K562 (cell line): Measurements from ENCODE around the gene SMARCD2. TPM values are rescaled to one million over a fixed set of nuclear protein-coding genes. Genes with fewer than 3 reads are reported as not detected.

Experiments used
- ATAC-seq: fragments of 200-7000 bp; cut with Tn5 transposase; 3 replicates; pipeline ENCODE4 v1.9.1; 2020; ENCODE audit warnings: moderate library complexity
- BruUV-seq: library from RNA; stranded (reverse); fragments of 400-500 nt; replicated peaks from 2 replicates; lab custom pipeline; 2021; lab: Mats Ljungman, UMichigan
- CTCF ChIA-PET: fragments of 300-600 bp; formaldehyde crosslinking; extraction: SDS; loops from one replicate; lab custom pipeline; 2021; ENCODE audit warnings: low intra/inter-chr PET ratio; lab: Yijun Ruan, JAX
- POLR2A ChIA-PET: fragments of 300-600, 350-650 bp; sonication (Branson Sonifier 250); formaldehyde crosslinking; extraction: SDS; loops from one replicate; lab custom pipeline; 2021; ENCODE audit warnings: antibody characterized with exemption, inconsistent platforms; lab: Yijun Ruan, JAX
- DNase-seq, 4 experiments: peaks; one replicate each; pipeline versions ENCODE4 v3.0.0 to v3.0.0-alpha.2; 2011 to 2018; ENCODE audit warnings: low spot score in 3 of 4, mixed read lengths in 3 of 4; ENCODE audit errors: extremely low read depth in 1 of 4
- FAIRE-seq: peaks from 2 replicates; lab custom pipeline; 2011; peaks lifted over from hg19 to GRCh38; lab: Jason Lieb, UNC
- H2AFZ ChIP-seq: 2 replicates; pipeline ENCODE4 v1.6.0; 2011; ENCODE audit warnings: low read depth, low read length, control low read depth, inconsistent platforms
- H3K27ac ChIP-seq: fragments of 200-600 bp; 3 replicates; pipeline ENCODE4 v1.8.0; 2011; ENCODE audit warnings: low read depth, mild to moderate bottlenecking, control low read depth, inconsistent platforms, low read length, moderate library complexity, mixed read lengths; ENCODE audit errors: extremely low read depth
- H3K27me3 ChIP-seq, 2 experiments: fragments of 300-600 bp in 1 of 2; 2 replicates in 1 of 2; 3 replicates in 1 of 2; pipeline versions ENCODE4 v1.6.0 to v1.8.0; 2011; ENCODE audit warnings: inconsistent platforms in 2 of 2, low read length in 2 of 2, mild to moderate bottlenecking in 1 of 2, mixed read lengths in 1 of 2, moderate library complexity in 1 of 2; ENCODE audit not compliant: control insufficient read depth in 2 of 2, insufficient read depth in 2 of 2
- H3K36me3 ChIP-seq: fragments of 300-600 bp; 3 replicates; pipeline ENCODE4 v1.8.0; 2011; ENCODE audit warnings: mild to moderate bottlenecking, low read length, inconsistent platforms; ENCODE audit not compliant: control insufficient read depth, insufficient read depth
- H3K4me1 ChIP-seq, 2 experiments: fragments of 200-600 bp in 1 of 2; replicated peaks in 1 of 2; 2 replicates in 1 of 2; 3 replicates in 1 of 2; pipeline versions ENCODE4 v1.5.1 to v1.8.0; 2011; ENCODE audit warnings: inconsistent platforms in 2 of 2, low read length in 2 of 2, mild to moderate bottlenecking in 1 of 2, mixed read lengths in 1 of 2, moderate library complexity in 1 of 2; ENCODE audit not compliant: control insufficient read depth in 2 of 2, insufficient read depth in 2 of 2
- H3K4me2 ChIP-seq: 2 replicates; pipeline ENCODE4 v1.6.1; 2011; ENCODE audit warnings: low read length, control low read depth, inconsistent platforms, mixed read lengths; ENCODE audit not compliant: insufficient read depth
- H3K4me3 ChIP-seq: fragments of 200-600 bp; sonication (generic), shearing (Covaris generic); 2 replicates; pipeline ENCODE4 v1.5.1; 2016; ENCODE audit warnings: control low read depth, inconsistent platforms
- H3K79me2 ChIP-seq: fragments of 200-600 bp; 3 replicates; pipeline ENCODE4 v1.8.0; 2011; ENCODE audit warnings: low read length, inconsistent platforms; ENCODE audit not compliant: control insufficient read depth, insufficient read depth
- H3K9ac ChIP-seq, 2 experiments: 2 replicates each; pipeline versions ENCODE4 v1.6.0 to v1.6.1; 2011; ENCODE audit warnings: low read depth in 2 of 2, low read length in 2 of 2, control low read depth in 1 of 2, inconsistent platforms in 1 of 2, mild to moderate bottlenecking in 1 of 2, mixed read lengths in 1 of 2; ENCODE audit not compliant: insufficient read depth in 1 of 2
- H3K9me1 ChIP-seq: one replicate; pipeline ENCODE4 v1.6.0; 2011; ENCODE audit warnings: inconsistent platforms, mild to moderate bottlenecking, low read length, moderate library complexity; ENCODE audit not compliant: control insufficient read depth, insufficient read depth
- H3K9me3 ChIP-seq: replicated peaks from 2 replicates; pipeline ENCODE4 v1.5.1; 2011; ENCODE audit warnings: low read depth, low read length, inconsistent platforms; ENCODE audit not compliant: control insufficient read depth, insufficient read depth
- H4K20me1 ChIP-seq: replicated peaks from 2 replicates; pipeline ENCODE4 v1.6.1; 2011; ENCODE audit warnings: low read length, inconsistent platforms, mixed read lengths; ENCODE audit not compliant: control insufficient read depth, insufficient read depth
- NFIX ChIP-seq: fragments of 250-450 bp; sonication (Bioruptor Pico); IDR thresholded peaks from 2 replicates; pipeline ENCODE4 v1.4.0; 2020; ENCODE audit warnings: low read depth, mild to moderate bottlenecking, moderate library complexity
- POU5F1 ChIP-seq: fragments of 150-350 bp; IDR thresholded peaks from 2 replicates; pipeline ENCODE4 v1.6.1; 2014; ENCODE audit warnings: borderline replicate concordance, low read length, low read depth, mild to moderate bottlenecking; ENCODE audit not compliant: partially characterized antibody
- TBP ChIP-seq: optimal IDR thresholded peaks from 2 replicates; pipeline ENCODE3; 2011; ENCODE audit warnings: low read depth, low read length, improper control_type of control experiment
- WGBS: fragments of 100-300 bp; shearing (Covaris generic); methylation state at CpG from one replicate; pipeline ENCODE4 v1.1.6; 2016; ENCODE audit warnings: low coverage, mixed read lengths; ENCODE audit not compliant: insufficient coverage; ENCODE audit errors: missing lambda C conversion rate; 5-methylcytosine and 5-hydroxymethylcytosine counted together
- in situ Hi-C: fragments of 300-500 bp; cut with MboI; formaldehyde crosslinking; loops from 4 replicates; pipeline ENCODE4 v1.15.0; 2018; ENCODE audit warnings: inconsistent platforms, mixed read lengths
- intact Hi-C: fragments of 100-400 bp; cut with micrococcal nuclease; formaldehyde crosslinking; loops from 2 replicates; pipeline ENCODE4 v1.14.2; 2022
- polyA plus RNA-seq, 8 experiments: library from polyadenylated mRNA; depleted of rRNA in 4 of 8; stranded (reverse) in 5 of 8; unstranded in 3 of 8; fragments of >200 nt; fragmentation: Nextera tagmentation in 2 of 8; fragmentation: Illumina TruSeq in 1 of 8; extraction: Ambion mirVana in 2 of 8; extraction: Trizol in 1 of 8; gene quantifications; 2 replicates each; pipeline versions ENCODE4 v1.2.1 to v1.2.3, GENCODE V29; 2011 to 2014; ENCODE audit warnings: inconsistent platforms in 1 of 8, missing spikeins in 1 of 8
- total RNA-seq, 7 experiments: library from RNA; depleted of rRNA in 6 of 7; stranded (reverse); fragments of >200 nt in 6 of 7; fragmentation: Illumina TruSeq in 2 of 7; extraction: Trizol in 2 of 7; gene quantifications; 2 replicates each; pipeline versions ENCODE4 v1.2.1 to v1.2.3, GENCODE V29; 2011 to 2021; ENCODE audit warnings: low replicate concordance in 1 of 7
- TF ChIP-seq, protein P1 (sequence below): fragments of 250-450 bp; sonication (Bioruptor Pico); IDR thresholded peaks from 2 replicates; pipeline ENCODE4 v1.8.0; 2022; ENCODE audit warnings: moderate library complexity, mild to moderate bottlenecking, inconsistent platforms
- TF ChIP-seq, protein P2 (sequence below), 2 experiments: fragments of 450-650 bp; conservative IDR thresholded peaks; 2 replicates each; pipeline ENCODE4 v1.6.1; 2017; ENCODE audit warnings: mild to moderate bottlenecking in 2 of 2, moderate library complexity in 2 of 2
- TF ChIP-seq, protein P3 (sequence below): sonication (generic); formaldehyde crosslinking; IDR thresholded peaks from 2 replicates; pipeline ENCODE4 v1.9.0; 2022; ENCODE audit warnings: mild to moderate bottlenecking, missing genetic modification reagents

Gene SMARCD2
- total and polyA plus RNA-seq, 9 of the 15 experiments (the other 6 are each of a cell fraction or from before 2014, with no cell fraction given) = 1.7 to 114 (median 90.3) TPM

DNA sequence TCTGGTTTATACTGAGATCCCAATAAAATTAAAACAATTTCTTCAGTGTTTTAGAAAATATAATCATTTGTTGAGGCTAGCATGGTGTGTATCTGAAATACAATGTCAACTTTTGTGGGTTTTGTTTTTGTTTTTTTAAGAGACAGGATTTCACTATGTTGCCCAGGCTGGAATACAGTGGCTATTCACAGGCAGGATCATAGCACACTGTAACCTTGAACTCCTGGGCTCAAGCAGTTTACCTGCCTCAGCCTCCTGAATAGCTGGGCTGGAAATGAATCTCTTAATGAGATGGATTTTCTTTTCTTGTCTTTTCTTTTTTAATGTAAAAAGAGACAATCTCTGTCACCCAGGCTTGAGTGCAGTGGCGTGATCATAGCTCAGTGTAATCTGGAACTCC is 56.4 kb downstream of the SMARCD2 start (continued):
- TF ChIP-seq, protein P1, sequence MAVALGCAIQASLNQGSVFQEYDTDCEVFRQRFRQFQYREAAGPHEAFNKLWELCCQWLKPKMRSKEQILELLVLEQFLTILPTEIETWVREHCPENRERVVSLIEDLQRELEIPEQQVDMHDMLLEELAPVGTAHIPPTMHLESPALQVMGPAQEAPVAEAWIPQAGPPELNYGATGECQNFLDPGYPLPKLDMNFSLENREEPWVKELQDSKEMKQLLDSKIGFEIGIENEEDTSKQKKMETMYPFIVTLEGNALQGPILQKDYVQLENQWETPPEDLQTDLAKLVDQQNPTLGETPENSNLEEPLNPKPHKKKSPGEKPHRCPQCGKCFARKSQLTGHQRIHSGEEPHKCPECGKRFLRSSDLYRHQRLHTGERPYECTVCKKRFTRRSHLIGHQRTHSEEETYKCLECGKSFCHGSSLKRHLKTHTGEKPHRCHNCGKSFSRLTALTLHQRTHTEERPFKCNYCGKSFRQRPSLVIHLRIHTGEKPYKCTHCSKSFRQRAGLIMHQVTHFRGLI (CRISPR knock-in tag) = no peak
- no peak for TF ChIP-seq POU5F1
- TF ChIP-seq, all 486 proteins: peak for 0

DNA sequence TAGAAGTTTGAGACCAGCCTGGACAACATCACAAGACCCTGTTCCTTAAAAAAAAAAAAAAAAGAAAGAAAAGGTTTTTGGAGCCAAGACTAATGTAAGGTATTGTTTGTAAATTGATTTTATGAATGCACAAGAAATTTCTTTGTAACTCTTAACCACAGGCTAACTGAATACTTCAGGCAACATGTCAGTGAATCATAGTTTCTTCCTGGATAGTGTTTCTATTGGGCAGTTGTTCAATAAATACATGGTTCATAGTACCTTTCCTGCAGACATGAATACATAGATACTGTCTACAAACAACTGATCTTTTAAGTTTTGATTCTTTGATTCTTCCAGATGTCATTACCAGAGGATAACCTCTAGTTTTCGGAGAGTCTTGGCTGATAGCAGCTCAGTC is 56.9 kb downstream of the SMARCD2 start:
- H3K4me2 ChIP-seq = no peak overlapping the region
- H3K4me1 ChIP-seq = no peaks in the 10 kb centered on the region
- no peak overlapping the region for H3K27ac ChIP-seq
- in situ Hi-C loops = no loop called here
- no peak overlapping the region for H3K4me3 ChIP-seq
- ChIA-PET POLR2A (interaction anchor here (0.6 to 8.0 kb wide), 3 partner anchors 12 to 51 kb away, joined by 3 to 82 read pairs (median 5); partner anchors contain the start of genes CCDC47 and DDX42), CTCF (no interaction called here)
- DNase-seq (no peak), FAIRE-seq (no peak), ATAC-seq (no peak)
- 92% methylated on average over 1 of the region's 1 CpG for WGBS
- peaks cover 83% of the 10 kb centered on the region for H3K79me2 ChIP-seq
- BruUV-seq = no TSS peak
- H3K9ac ChIP-seq = no peak overlapping the region
- H3K9me1 ChIP-seq = no peaks in the 10 kb centered on the region
- TF ChIP-seq TBP (no peak), NFIX (CRISPR knock-in tag) (no peak)
- TF ChIP-seq, protein P2, sequence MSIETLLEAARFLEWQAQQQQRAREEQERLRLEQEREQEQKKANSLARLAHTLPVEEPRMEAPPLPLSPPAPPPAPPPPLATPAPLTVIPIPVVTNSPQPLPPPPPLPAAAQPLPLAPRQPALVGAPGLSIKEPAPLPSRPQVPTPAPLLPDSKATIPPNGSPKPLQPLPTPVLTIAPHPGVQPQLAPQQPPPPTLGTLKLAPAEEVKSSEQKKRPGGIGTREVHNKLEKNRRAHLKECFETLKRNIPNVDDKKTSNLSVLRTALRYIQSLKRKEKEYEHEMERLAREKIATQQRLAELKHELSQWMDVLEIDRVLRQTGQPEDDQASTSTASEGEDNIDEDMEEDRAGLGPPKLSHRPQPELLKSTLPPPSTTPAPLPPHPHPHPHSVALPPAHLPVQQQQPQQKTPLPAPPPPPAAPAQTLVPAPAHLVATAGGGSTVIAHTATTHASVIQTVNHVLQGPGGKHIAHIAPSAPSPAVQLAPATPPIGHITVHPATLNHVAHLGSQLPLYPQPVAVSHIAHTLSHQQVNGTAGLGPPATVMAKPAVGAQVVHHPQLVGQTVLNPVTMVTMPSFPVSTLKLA (conservative IDR thresholded peaks at IDR 0.05) = no peak
- TF ChIP-seq, protein P3, sequence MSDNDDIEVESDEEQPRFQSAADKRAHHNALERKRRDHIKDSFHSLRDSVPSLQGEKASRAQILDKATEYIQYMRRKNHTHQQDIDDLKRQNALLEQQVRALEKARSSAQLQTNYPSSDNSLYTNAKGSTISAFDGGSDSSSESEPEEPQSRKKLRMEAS (CRISPR knock-in tag) = no peak
- H4K20me1 ChIP-seq = peaks cover 5% of the 10 kb centered on the region; the same call in 1 of the 2 replicates
- no peak overlapping the region for H2AFZ ChIP-seq
- intact Hi-C loops = no loop called here
- H3K27me3 ChIP-seq = no peaks in the 10 kb centered on the region
- H3K9me3 ChIP-seq = no peaks in the 10 kb centered on the region
- H3K36me3 ChIP-seq = peaks cover 87% of the 10 kb centered on the region
